B cell (primary cell): ENCODE data around the gene GSS. TPM values are rescaled to one million over a fixed set of nuclear protein-coding genes. Genes with fewer than 3 reads are reported as not detected.

ENCODE experiments used
- ATAC-seq: fragments of 200-7000 bp; cut with Tn5 transposase; one replicate; pipeline ENCODE4 v1.10.0; 2021; ENCODE audit warnings: low read depth, mild to moderate bottlenecking, moderate number of reproducible peaks, moderate library complexity
- CTCF ChIA-PET: fragments of 350-600 bp; sonication (Branson Sonifier 250); formaldehyde crosslinking; loops from one replicate; lab custom pipeline; 2021; ENCODE audit warnings: antibody characterized with exemption, inconsistent platforms; lab: Charles Lee
- POLR2A ChIA-PET: fragments of 350-600 bp; sonication (Branson Sonifier 250); formaldehyde crosslinking; loops from one replicate; lab custom pipeline; 2021; ENCODE audit warnings: antibody characterized with exemption; lab: Charles Lee
- DNase-seq: peaks from one replicate; pipeline ENCODE4 v3.0.0; 2013
- H2AFZ ChIP-seq: 2 replicates; pipeline ENCODE4 v1.6.1; 2012; ENCODE audit warnings: mild to moderate bottlenecking, low read depth, low read length; ENCODE audit not compliant: insufficient read depth, poor library complexity, severe bottlenecking
- H3K27ac ChIP-seq, 2 donors: 1 replicate in 1 of 2; 2 replicates in 1 of 2; pipeline ENCODE4 v1.5.1; 2012 to 2013; ENCODE audit warnings: low read length in 2 of 2, mild to moderate bottlenecking in 2 of 2, moderate library complexity in 1 of 2
- H3K27me3 ChIP-seq, 4 experiments: fragments of 200-600 bp in 1 of 4; sonication (generic) in 1 of 4; replicated peaks in 1 of 4; 1 replicate in 2 of 4; 2 replicates in 2 of 4; pipeline versions ENCODE4 v1.6.1 to v1.7.0; 2013 to 2016; ENCODE audit warnings: low read length in 3 of 4, mild to moderate bottlenecking in 2 of 4, mixed read lengths in 1 of 4, moderate library complexity in 1 of 4; ENCODE audit not compliant: insufficient read depth in 4 of 4, control insufficient read depth in 3 of 4; ENCODE audit errors: control extremely low read depth in 1 of 4
- H3K36me3 ChIP-seq, 2 experiments: replicated peaks in 1 of 2; 1 replicate in 1 of 2; 2 replicates in 1 of 2; pipeline versions ENCODE4 v1.6.1 to v1.7.1; 2013; ENCODE audit warnings: low read length in 1 of 2; ENCODE audit not compliant: insufficient read depth in 2 of 2, control insufficient read depth in 1 of 2; ENCODE audit errors: control extremely low read depth in 1 of 2, extremely low read depth in 1 of 2
- H3K4me1 ChIP-seq, 2 donors: fragments of 200-600 bp in 1 of 2; sonication (generic) in 1 of 2; 1 replicate in 1 of 2; 2 replicates in 1 of 2; pipeline versions ENCODE4 v1.5.1 to v1.6.1; 2013 to 2017; ENCODE audit warnings: low read length in 2 of 2; ENCODE audit not compliant: control insufficient read depth in 2 of 2, insufficient read depth in 2 of 2
- H3K4me2 ChIP-seq: replicated peaks from 2 replicates; pipeline ENCODE3; 2012; ENCODE audit warnings: mild to moderate bottlenecking, low read depth, low read length; ENCODE audit not compliant: poor library complexity, severe bottlenecking
- H3K4me3 ChIP-seq, 5 experiments: fragments of 200-600 bp in 1 of 5; sonication (generic) in 1 of 5; 1 replicate in 3 of 5; 2 replicates in 2 of 5; pipeline versions ENCODE4 v1.5.1 to v1.7.0; 2011 to 2016; ENCODE audit warnings: low read length in 4 of 5, mild to moderate bottlenecking in 4 of 5, low read depth in 2 of 5, control low read depth in 1 of 5, moderate library complexity in 1 of 5; ENCODE audit not compliant: insufficient read depth in 1 of 5; ENCODE audit errors: control extremely low read depth in 1 of 5, extremely low read depth in 1 of 5
- H3K79me2 ChIP-seq: fragments of 200-600 bp; sonication (generic); one replicate; pipeline ENCODE4 v1.6.0; 2016; ENCODE audit warnings: low read length; ENCODE audit not compliant: control insufficient read depth, insufficient read depth
- H3K9ac ChIP-seq: fragments of 200-600 bp; sonication (generic); 2 replicates; pipeline ENCODE4 v1.6.1; 2017; ENCODE audit warnings: mild to moderate bottlenecking, low read length, moderate library complexity
- H3K9me3 ChIP-seq, 3 donors: one replicate each; pipeline versions ENCODE4 v1.6.1 to v1.7.1; 2013; ENCODE audit warnings: low read length in 2 of 3; ENCODE audit not compliant: control insufficient read depth in 2 of 3, insufficient read depth in 1 of 3; ENCODE audit errors: control extremely low read depth in 1 of 3
- H4K20me1 ChIP-seq: 2 replicates; pipeline ENCODE4 v1.6.0; 2012; ENCODE audit warnings: mild to moderate bottlenecking, low read length; ENCODE audit not compliant: insufficient read depth, control insufficient read depth, poor library complexity, severe bottlenecking
- H3K27ac Mint-ChIP-seq: one replicate; pipeline ENCODE4 v1.8.0; 2021; ENCODE audit warnings: mixed read lengths
- H3K27me3 Mint-ChIP-seq: one replicate; pipeline ENCODE4 v1.8.0; 2021; ENCODE audit warnings: mixed read lengths
- H3K4me1 Mint-ChIP-seq: one replicate; pipeline ENCODE4 v1.8.0; 2021; ENCODE audit warnings: mixed read lengths
- H3K4me3 Mint-ChIP-seq: one replicate; pipeline ENCODE4 v1.8.0; 2021; ENCODE audit warnings: mixed read lengths
- H3K9me3 Mint-ChIP-seq: one replicate; pipeline ENCODE4 v1.8.0; 2022; ENCODE audit warnings: mixed read lengths; ENCODE audit not compliant: insufficient read depth
- EZH2 ChIP-seq: IDR thresholded peaks from 2 replicates; pipeline ENCODE4 v1.6.1; 2012; ENCODE audit warnings: borderline replicate concordance, low read depth, mild to moderate bottlenecking, moderate library complexity, low read length; ENCODE audit not compliant: insufficient read depth, poor library complexity, severe bottlenecking
- WGBS: methylation state at CpG from one replicate; pipeline ENCODE4 v1.1.5; 2013; ENCODE audit warnings: missing lambda C conversion rate; ENCODE audit not compliant: insufficient coverage; 5-methylcytosine and 5-hydroxymethylcytosine counted together
- intact Hi-C: fragments of 100-400 bp; cut with micrococcal nuclease; formaldehyde crosslinking; loops from one replicate; pipeline ENCODE4 v1.10.0; 2022
- polyA plus RNA-seq: library from polyadenylated mRNA; depleted of rRNA; stranded (reverse); fragments of >200 nt; gene quantifications from 2 replicates; pipeline ENCODE4 v1.2.3, GENCODE V29; 2012
- total RNA-seq, 2 donors: library from RNA; stranded (reverse); fragments of 120-200 nt in 1 of 2; gene quantifications; 1 replicate in 1 of 2; 2 replicates in 1 of 2; pipeline versions ENCODE4 v1.2.3 to v1.2.4, GENCODE V29; 2013 to 2022
- TF ChIP-seq, protein P1 (sequence below): fragments of 200-600 bp; IDR thresholded peaks from one replicate; pipeline ENCODE4 v1.8.0; 2022; ENCODE audit warnings: antibody characterized with exemption, mild to moderate bottlenecking

GSS gene
- total and polyA plus RNA-seq, 2 donors (not counting 1 experiment from before 2014, with no cell fraction given) = 22.5 to 28.6 TPM

DNA sequence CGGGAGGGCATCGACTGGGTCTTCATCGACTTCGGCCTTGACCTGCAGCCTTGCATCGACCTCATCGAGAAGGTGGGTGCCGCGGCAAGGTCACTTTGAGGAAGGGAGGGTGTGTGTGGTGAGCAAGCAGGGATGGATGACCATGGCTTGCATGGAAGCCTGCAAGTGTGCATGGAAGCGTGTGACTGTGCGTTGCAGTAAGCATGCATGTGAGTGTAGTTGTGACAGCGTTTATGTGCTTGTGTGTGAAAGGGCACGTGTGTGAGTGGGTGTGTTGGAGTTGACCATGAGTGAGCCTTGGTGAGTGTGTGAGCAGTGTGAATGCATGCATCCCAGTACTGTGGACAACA, 32.6 kb upstream of the GSS start:
- Histone ChIP-seq H3K36me3 (peaks cover 0 to 2% of the 10 kb centered on the region in 2 experiments), H3K9me3 (no peaks in the 10 kb centered on the region), H2AFZ (no peak overlapping the region), H3K79me2 (no peaks in the 10 kb centered on the region), H3K4me1 (no peaks in the 10 kb centered on the region), H3K4me3 (no peak overlapping the region), H3K27me3 (peaks cover 0 to 11% (median 4%) of the 10 kb centered on the region in 4 experiments), H3K9ac (no peak overlapping the region), H3K27ac (no peak overlapping the region), H3K4me2 (no peak overlapping the region), H4K20me1 (no peaks in the 10 kb centered on the region)
- no peaks in the 10 kb centered on the region for H3K4me1 Mint-ChIP-seq
- DNase-seq = no peak
- no peak overlapping the region for H3K4me3 Mint-ChIP-seq
- intact Hi-C loops = no loop called here
- POLR2A ChIA-PET = interaction anchor here (0.5 kb wide), 1 partner anchor 112 kb away, joined by 4 read pairs; the partner anchor contains the start of gene ACSS2
- ATAC-seq = no peak
- H3K27me3 Mint-ChIP-seq = peaks cover 13% of the 10 kb centered on the region
- H3K27ac Mint-ChIP-seq = no peak overlapping the region
- H3K9me3 Mint-ChIP-seq = no peaks in the 10 kb centered on the region
- WGBS = 94% methylated on average over 12 of the region's 12 CpGs
- TF ChIP-seq EZH2 = no peak
- TF ChIP-seq, protein P1, sequence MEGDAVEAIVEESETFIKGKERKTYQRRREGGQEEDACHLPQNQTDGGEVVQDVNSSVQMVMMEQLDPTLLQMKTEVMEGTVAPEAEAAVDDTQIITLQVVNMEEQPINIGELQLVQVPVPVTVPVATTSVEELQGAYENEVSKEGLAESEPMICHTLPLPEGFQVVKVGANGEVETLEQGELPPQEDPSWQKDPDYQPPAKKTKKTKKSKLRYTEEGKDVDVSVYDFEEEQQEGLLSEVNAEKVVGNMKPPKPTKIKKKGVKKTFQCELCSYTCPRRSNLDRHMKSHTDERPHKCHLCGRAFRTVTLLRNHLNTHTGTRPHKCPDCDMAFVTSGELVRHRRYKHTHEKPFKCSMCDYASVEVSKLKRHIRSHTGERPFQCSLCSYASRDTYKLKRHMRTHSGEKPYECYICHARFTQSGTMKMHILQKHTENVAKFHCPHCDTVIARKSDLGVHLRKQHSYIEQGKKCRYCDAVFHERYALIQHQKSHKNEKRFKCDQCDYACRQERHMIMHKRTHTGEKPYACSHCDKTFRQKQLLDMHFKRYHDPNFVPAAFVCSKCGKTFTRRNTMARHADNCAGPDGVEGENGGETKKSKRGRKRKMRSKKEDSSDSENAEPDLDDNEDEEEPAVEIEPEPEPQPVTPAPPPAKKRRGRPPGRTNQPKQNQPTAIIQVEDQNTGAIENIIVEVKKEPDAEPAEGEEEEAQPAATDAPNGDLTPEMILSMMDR = no peak
- CTCF ChIA-PET = no interaction called here

GRCh38 chr20:34987288-34988190, 31.9 kb upstream of the GSS start:
- H3K27ac ChIP-seq = no peak overlapping the region
- no peaks in the 10 kb centered on the region for H3K36me3 ChIP-seq
- DNase-seq = no peak
- no peaks in the 10 kb centered on the region for H3K9me3 ChIP-seq
- H3K27me3 ChIP-seq = peaks cover 0 to 11% (median 6%) of the 10 kb centered on the region in 4 experiments
- intact Hi-C loops = no loop called here
- Mint-ChIP-seq H3K27me3 (peaks cover 17% of the 10 kb centered on the region), H3K27ac (no peak overlapping the region), H3K4me1 (no peaks in the 10 kb centered on the region), H3K4me3 (no peak overlapping the region), H3K9me3 (no peaks in the 10 kb centered on the region)
- TF ChIP-seq, protein P1 = no peak
- TF ChIP-seq EZH2 = no peak
- ATAC-seq = no peak
- H2AFZ ChIP-seq = no peak overlapping the region
- H3K4me1 ChIP-seq = no peaks in the 10 kb centered on the region
- WGBS = 86% methylated on average over 15 of the region's 15 CpGs
- H4K20me1 ChIP-seq = no peaks in the 10 kb centered on the region
- POLR2A ChIA-PET = no interaction called here
- no peaks in the 10 kb centered on the region for H3K79me2 ChIP-seq
- CTCF ChIA-PET = no interaction called here
- H3K4me3 ChIP-seq = no peak overlapping the region
- no peak overlapping the region for H3K4me2 ChIP-seq
- no peak overlapping the region for H3K9ac ChIP-seq
